ENCODE results near the gene SMARCAD1. TPM values are rescaled to one million over a fixed set of nuclear protein-coding genes. Genes with fewer than 3 reads are reported as not detected.
A peak's percentile ranks its signal among the peaks of the same experiment; 100 is the strongest.

SMARCAD1 gene, protein sequence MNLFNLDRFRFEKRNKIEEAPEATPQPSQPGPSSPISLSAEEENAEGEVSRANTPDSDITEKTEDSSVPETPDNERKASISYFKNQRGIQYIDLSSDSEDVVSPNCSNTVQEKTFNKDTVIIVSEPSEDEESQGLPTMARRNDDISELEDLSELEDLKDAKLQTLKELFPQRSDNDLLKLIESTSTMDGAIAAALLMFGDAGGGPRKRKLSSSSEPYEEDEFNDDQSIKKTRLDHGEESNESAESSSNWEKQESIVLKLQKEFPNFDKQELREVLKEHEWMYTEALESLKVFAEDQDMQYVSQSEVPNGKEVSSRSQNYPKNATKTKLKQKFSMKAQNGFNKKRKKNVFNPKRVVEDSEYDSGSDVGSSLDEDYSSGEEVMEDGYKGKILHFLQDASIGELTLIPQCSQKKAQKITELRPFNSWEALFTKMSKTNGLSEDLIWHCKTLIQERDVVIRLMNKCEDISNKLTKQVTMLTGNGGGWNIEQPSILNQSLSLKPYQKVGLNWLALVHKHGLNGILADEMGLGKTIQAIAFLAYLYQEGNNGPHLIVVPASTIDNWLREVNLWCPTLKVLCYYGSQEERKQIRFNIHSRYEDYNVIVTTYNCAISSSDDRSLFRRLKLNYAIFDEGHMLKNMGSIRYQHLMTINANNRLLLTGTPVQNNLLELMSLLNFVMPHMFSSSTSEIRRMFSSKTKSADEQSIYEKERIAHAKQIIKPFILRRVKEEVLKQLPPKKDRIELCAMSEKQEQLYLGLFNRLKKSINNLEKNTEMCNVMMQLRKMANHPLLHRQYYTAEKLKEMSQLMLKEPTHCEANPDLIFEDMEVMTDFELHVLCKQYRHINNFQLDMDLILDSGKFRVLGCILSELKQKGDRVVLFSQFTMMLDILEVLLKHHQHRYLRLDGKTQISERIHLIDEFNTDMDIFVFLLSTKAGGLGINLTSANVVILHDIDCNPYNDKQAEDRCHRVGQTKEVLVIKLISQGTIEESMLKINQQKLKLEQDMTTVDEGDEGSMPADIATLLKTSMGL
- 24.2 TPM for total RNA-seq
- long read RNA-seq, full-length matches to known transcripts: 4 of 19 reads
- long read RNA-seq, partial matches to known transcripts: 5 of 19 reads
- long read RNA-seq, other reads (novel, unspliced or antisense): 10 of 19 reads

DNA sequence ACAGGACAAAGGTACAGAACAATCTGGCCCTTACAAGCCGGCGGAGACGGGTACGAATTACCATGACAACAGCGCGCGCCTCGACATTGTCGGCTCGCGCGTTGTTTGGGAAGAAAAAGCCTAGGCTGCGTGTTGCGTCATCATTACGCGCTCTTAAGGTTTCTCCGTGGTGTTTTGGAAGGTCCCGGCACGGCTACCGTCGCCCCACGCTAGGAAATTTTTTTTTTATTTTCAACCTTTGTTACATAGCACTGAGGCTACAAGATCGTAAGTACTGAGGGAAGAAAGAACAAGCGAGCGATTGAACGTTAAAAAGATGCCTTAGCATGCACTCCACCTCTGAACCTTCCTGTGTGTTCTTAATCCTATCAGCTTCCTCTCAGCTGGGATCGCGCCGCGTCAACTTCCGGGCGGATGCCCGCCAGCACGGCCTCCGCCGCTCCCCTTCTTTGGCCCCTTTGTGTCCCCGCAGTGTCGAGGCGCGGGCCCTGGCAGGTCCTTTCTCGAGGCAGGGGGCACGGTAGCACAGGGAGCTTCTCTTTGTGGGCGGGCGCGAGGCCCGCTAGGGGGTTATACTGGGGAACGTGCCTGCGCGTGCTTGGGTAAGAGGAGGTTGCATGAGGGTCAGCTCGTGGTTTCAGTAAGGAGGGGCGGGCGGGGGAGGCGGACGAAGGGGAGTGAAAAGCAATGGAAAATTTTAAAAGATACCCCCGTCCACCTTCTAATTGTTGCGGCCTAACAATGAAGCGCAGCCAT, at the start of gene SMARCAD1:
Gene SMARCAD1 (plus strand): TSS at position 397 of the 756 bp plus-strand sequence. CDS start 530 bp downstream, outside the sequence.
- intact Hi-C loops (cut with DNase I): no loop called here
- DNase-seq (peak; percentile 95), ATAC-seq (peak; percentile 96 to 98)

DNA sequence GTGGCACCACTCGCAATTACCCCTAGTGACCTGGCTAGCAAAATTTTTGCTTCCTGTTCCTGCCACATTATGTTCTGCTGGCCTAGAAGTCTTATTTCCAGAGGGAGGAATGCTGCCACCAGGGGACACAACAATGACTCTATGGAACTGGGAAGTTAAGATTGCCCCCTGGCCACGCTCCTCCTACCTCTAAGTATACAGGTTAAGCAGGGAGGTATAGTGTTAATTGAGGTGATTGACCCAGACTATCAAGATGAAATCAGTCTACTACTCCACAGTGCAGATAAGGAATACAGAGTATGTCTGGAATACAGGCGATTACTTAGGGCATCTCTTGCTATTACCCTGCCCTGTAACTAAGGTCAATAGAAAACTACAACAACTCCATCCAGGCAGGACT, 48.8 kb upstream of the SMARCAD1 start:
- intact Hi-C loops (cut with DNase I): no loop called here
- Histone ChIP-seq H3K9me3 (no peaks in the 10 kb centered on the region), H3K27ac (no peak overlapping the region), H3K27me3 (ENCODE audit: low read depth) (no peaks in the 10 kb centered on the region), H3K4me1 (no peaks in the 10 kb centered on the region), H3K36me3 (no peaks in the 10 kb centered on the region), H3K4me3 (no peak overlapping the region)
- ATAC-seq (no peak), DNase-seq (no peak)
- TF ChIP-seq, protein P1, sequence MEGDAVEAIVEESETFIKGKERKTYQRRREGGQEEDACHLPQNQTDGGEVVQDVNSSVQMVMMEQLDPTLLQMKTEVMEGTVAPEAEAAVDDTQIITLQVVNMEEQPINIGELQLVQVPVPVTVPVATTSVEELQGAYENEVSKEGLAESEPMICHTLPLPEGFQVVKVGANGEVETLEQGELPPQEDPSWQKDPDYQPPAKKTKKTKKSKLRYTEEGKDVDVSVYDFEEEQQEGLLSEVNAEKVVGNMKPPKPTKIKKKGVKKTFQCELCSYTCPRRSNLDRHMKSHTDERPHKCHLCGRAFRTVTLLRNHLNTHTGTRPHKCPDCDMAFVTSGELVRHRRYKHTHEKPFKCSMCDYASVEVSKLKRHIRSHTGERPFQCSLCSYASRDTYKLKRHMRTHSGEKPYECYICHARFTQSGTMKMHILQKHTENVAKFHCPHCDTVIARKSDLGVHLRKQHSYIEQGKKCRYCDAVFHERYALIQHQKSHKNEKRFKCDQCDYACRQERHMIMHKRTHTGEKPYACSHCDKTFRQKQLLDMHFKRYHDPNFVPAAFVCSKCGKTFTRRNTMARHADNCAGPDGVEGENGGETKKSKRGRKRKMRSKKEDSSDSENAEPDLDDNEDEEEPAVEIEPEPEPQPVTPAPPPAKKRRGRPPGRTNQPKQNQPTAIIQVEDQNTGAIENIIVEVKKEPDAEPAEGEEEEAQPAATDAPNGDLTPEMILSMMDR (IDR thresholded peaks at IDR 0.05): no peak

More for the DNA sequence above, at the start of gene SMARCAD1:
- Histone ChIP-seq H3K27me3 (ENCODE audit: low read depth) (no peaks in the 10 kb centered on the region), H3K4me3 (peak within 1 kb of the TSS; percentile 66), H3K4me1 (peaks cover 19% of the 10 kb centered on the region), H3K9me3 (peaks cover 3% of the 10 kb centered on the region), H3K27ac (peak within 1 kb of the TSS; percentile 94), H3K36me3 (peaks cover 29% of the 10 kb centered on the region)
- TF ChIP-seq, protein P1 (IDR thresholded peaks at IDR 0.05): no peak

DNA sequence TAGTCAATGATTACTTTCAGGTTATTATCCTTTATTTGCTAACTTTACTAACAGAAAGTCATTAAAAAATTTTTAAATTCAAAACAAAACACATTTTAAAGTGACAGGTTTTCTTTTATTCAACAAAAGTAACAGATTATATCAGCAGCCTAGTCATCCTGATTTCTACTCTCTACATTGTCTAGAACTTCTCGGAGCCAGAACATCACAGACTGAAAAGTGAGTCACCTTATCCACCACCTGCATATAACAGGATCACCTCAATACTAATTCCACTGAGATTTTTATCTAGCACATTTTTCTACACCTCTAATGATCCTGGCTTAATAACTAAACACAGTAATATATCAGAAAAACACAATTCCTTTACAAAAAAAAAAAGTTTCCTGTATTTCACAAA, 47.9 kb upstream of the SMARCAD1 start:
- H3K4me1 ChIP-seq: no peaks in the 10 kb centered on the region
- H3K9me3 ChIP-seq: no peaks in the 10 kb centered on the region
- intact Hi-C loops (cut with DNase I): no loop called here
- H3K36me3 ChIP-seq: no peaks in the 10 kb centered on the region
- H3K27me3 ChIP-seq (ENCODE audit: low read depth): no peaks in the 10 kb centered on the region
- DNase-seq (no peak), ATAC-seq (no peak)
- TF ChIP-seq, protein P1 (IDR thresholded peaks at IDR 0.05): no peak
- H3K27ac ChIP-seq: no peak overlapping the region
- H3K4me3 ChIP-seq: no peak overlapping the region

DNA sequence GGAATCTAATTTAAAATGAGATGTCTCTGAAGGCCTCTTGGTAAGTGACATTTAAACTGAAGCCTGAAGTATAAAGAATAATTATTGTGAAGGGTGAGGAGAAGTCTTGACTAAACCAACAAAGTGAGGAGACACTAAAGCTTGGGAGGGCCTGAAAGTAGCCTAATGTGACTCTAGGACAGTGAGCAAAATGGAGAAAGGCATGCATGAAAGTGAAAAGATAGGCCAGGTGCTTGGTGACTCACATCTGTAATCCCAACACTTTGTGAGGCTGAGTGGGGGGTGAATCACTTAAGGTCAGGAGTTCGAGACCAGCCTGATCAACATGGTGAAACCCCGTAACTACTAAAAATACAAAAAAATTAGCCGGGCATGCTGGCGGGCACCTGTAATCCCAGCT, 46.9 kb upstream of the SMARCAD1 start:
- no peaks in the 10 kb centered on the region for H3K27me3 ChIP-seq (ENCODE audit: low read depth)
- H3K36me3 ChIP-seq: no peaks in the 10 kb centered on the region
- no peaks in the 10 kb centered on the region for H3K4me1 ChIP-seq
- DNase-seq (no peak), ATAC-seq (no peak)
- H3K9me3 ChIP-seq: no peaks in the 10 kb centered on the region
- TF ChIP-seq, protein P1 (IDR thresholded peaks at IDR 0.05): no peak
- no peak overlapping the region for H3K27ac ChIP-seq
- H3K4me3 ChIP-seq: no peak overlapping the region
- intact Hi-C loops (cut with DNase I): no loop called here

DNA sequence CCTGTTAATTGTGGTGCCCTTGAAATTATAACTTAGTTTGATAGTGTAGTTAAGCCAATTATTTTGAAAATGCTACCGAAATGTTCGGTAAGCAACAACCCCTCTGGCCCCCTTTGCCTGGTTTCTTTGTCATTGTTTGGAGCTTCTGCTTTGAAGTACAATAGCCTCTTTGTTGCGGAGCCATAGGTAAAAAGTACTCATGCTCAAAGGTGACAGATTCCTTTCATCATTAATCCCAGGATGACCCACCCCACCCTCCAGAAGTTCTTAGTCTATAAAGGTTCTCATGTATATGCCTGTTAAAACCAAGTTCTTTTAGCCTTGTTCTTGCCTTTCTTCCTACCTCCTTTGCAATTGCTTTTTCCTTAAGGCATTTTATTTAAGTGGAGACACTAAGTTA, 42.4 kb upstream of the SMARCAD1 start:
- DNase-seq (no peak), ATAC-seq (no peak)
- Histone ChIP-seq H3K9me3 (no peaks in the 10 kb centered on the region), H3K36me3 (no peaks in the 10 kb centered on the region), H3K27me3 (ENCODE audit: low read depth) (no peaks in the 10 kb centered on the region), H3K4me1 (no peaks in the 10 kb centered on the region), H3K27ac (no peak overlapping the region), H3K4me3 (no peak overlapping the region)
- TF ChIP-seq, protein P1 (IDR thresholded peaks at IDR 0.05): no peak
- intact Hi-C loops (cut with DNase I): no loop called here
